Esophagus mucosa (tissue), 1 donor: ENCODE data around the gene LIPJ. TPM values are rescaled to one million over a fixed set of nuclear protein-coding genes. Genes with fewer than 3 reads are reported as not detected.
A peak's percentile ranks its signal among the peaks of the same experiment; 100 is the strongest.

Experiments used
- ATAC-seq: fragments of 200-7000 bp; cut with Tn5 transposase; one replicate; pipeline ENCODE4 v1.9.1; 2020
- total RNA-seq: library from RNA; stranded (reverse); gene quantifications from one replicate; pipeline ENCODE4 v1.2.4, GENCODE V29; 2023
- donor health status: DM: yes; HTN: yes; CAD: no.

Gene LIPJ
- total RNA-seq, 1 donor from 2014 or later, result 0.12 TPM

GRCh38 chr10:88608052-88608732 lies 21.6 kb downstream of the LIPJ start:
- no peak for ATAC-seq

DNA sequence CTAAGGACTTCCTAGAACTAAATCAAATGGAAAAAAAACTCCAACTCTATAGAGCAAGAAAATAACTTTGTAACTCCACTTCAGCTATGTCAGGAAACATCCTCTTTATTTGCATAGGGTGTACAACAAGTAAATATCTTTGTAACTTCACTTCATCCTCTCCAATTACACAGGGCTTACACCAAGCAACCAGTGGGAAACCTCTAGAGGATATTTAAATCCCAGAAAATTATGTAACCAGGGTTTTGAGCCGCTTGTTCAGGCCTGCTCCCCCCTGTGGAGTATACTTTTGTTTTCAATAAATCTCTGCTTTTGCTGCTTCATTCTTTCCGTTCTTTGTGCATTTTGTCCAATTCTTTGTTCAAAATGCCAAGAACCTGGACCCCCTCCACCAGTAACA lies 22.2 kb downstream of the LIPJ start:
- ATAC-seq, result no peak

DNA sequence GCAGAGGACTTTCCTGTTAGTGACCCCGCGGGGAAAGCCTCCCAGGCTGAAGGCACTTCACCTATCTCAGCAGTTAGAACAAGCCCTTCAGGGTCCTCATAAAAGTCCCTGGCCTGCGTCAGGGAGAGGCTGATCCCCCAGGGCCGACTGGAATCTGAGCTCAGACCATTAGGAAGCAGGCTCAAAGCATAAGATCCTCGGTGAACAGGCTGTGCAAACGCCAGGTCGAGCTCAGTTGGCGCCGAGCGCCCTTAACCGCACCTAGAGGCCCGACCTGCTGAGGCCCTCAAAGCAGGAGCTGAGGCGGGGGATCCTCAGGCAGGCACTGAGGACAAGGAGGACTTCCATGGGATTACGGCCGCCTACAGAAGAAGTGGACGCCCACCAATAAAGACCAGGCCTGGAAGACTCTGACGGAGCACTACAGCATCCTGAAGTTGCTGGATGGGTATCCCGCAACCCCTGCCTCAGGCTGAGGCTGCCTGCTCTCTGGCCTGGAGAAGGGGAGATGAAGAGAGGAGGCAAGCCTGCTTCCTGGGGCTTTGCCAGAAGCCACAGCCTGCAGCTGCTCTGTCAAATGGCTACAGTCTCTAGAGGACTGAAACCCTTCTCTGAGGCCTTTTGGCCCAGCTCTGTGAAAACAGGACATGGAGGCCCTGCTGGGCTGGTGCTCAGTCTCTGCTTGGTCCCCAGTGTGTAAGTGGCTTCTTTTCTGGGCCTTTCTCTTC lies 29.9 kb downstream of the LIPJ start:
- no peak for ATAC-seq

- ATAC-seq, result no peak
Observed at GRCh38 chr10:88617772-88618300, 31.3 kb downstream of the LIPJ start.

- no peak for ATAC-seq
Observed at GRCh38 chr10:88618496-88618895, 31.9 kb downstream of the LIPJ start.

- no peak for ATAC-seq
Observed at GRCh38 chr10:88620441-88620840, 33.9 kb downstream of the LIPJ start.

DNA sequence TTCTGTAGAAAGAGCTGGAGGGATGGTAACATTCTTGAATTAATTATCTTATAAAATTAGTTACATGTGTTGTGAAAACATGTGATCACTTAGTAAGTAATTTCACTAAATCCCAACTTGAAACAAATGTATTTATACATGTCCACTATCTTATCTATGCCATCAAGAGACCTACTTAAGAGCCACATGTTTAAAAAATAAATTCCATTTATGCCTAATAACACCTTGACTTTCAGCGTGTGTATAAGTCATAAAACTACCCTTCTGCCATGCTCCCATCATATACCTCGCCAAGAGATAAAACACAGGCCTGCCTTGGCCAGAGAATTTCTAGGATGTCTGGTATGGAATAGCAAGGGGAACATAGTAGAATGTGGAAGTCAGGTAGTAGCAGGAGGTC lies 37.3 kb downstream of the LIPJ start:
- no peak for ATAC-seq

DNA sequence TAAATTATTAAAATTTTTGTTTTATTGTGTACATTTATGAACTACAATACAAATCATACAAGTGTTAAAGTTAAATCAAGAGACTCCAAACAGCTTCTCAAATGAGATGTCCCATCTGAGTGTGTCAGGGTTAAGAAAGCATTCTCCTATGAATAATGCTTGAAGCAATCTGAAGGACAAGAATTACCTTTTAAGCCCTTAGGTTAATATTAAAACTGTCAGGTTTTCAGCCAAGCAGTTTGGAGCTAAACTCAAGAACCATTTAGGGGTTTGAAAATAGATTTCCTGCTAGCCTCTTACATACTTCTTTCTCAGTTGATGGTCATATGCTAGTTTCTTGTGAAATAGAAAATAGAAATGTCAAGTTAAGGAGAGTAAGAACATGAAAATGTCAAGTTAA lies 38.3 kb downstream of the LIPJ start:
- no peak for ATAC-seq

GRCh38 chr10:88640186-88640585 lies 53.6 kb downstream of the LIPJ start:
- ATAC-seq, result no peak

DNA sequence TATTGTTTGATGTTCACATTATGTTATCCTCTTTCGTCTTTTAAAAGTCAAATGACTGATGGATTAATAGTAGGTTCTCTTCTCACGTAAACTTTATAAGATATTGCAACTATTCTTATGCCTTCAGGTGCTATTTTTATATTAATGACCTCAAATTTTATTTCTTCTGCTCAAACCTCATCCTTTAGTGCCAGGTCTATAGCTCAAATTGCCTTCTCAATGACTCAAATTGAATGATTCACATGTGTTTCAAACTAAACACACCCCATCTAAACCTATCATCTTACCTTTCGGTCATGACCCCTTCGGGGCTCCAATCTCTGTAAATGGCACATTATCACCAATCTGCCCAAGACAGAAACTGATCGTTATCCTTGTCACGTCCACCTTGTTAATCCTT lies 55.6 kb downstream of the LIPJ start:
- no peak for ATAC-seq

DNA sequence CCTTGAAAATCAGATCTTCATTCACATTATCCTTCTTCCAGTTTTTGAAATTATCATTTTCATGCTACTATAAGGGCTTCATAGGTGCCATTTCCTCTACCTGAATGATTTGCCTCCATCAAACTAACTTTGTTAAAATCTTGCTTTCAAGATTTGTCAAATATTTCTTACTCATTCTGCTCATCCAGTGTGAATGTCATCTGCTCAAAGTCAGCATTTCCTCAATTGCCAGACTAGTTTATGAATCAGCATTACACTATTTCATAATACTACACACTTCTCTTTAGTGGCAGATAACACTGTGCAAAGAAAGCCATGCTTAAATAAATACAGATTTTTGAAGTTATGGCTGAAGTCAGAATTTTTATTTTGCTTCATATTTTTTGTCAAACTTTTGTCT lies 56.4 kb downstream of the LIPJ start:
- peak; percentile 71 for ATAC-seq

DNA sequence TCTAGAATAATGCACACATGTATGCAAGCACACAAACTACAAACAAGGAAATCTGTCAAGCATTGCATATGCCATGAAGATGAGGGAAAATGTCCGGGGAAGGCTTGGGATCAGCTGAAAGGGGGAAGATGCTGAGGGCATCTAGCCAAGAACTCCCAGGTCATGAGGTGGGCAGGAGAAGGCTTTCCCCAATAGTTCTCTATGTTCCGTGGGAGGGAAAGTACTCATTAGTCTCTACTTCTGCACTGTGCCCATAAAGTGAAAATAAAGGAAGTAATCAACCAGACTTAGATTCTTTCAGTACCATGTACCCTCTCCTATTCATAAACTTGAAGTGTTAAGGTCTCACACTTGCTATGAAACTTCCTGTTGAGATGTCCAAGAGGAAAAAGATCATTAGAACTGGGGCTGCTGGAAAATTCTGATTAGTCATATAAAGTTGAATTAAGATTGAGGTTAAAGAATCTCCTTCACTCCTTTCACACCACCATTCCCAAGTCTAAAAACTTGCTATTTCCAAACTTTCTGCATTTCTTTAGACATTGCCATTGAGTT lies 60.6 kb downstream of the LIPJ start:
- no peak for ATAC-seq

- ATAC-seq, result no peak
Observed at GRCh38 chr10:88651101-88651551, 64.6 kb downstream of the LIPJ start.

DNA sequence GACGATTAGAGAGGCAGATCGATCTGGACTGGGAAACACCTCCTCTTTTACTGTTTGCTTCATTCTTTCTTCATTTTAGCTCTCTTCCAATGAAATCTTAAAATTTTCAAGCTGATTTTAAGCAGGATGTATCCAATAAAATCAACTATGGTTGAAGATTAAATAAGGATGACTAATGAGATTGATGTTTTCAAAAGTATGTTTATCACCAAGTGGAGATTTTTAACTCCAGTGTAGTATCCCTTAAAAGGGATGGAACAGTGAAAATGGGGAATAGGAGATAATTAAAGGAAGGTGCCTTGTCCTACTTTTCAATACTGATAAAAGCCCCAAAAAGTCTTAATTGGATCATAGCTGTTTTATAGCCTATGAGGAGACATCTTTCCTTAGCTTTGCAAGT lies 66.1 kb downstream of the LIPJ start:
- no peak for ATAC-seq

Other genes with a start within 250 kb of the LIPJ start
- 10.0 TPM for gene RNLS, start 3.4 kb upstream of the LIPJ start, total RNA-seq
- gene LIPF, start 77.7 kb downstream of the LIPJ start, total RNA-seq, result not detected
- gene LIPK, start 119.5 kb downstream of the LIPJ start, total RNA-seq, result 3.3 TPM
- gene LIPN, start 173.3 kb downstream of the LIPJ start, total RNA-seq, result 1.4 TPM
- not detected for gene LIPM, start 216.0 kb downstream of the LIPJ start, total RNA-seq